Heart left ventricle (tissue), 16 donors: ENCODE data around the gene COL1A2. TPM values are rescaled to one million over a fixed set of nuclear protein-coding genes. Genes with fewer than 3 reads are reported as not detected.

ENCODE experiments used
- ATAC-seq, 4 donors: fragments of 200-7000 bp; cut with Tn5 transposase; one replicate each; pipeline ENCODE4 v1.9.1; 2020 to 2022; ENCODE audit warnings: moderate library complexity in 4 of 4, mild to moderate bottlenecking in 3 of 4, moderate number of reproducible peaks in 1 of 4
- DNase-seq, 5 donors: peaks; one replicate each; pipeline ENCODE4 v3.0.0-alpha.2; 2020
- H3K27ac ChIP-seq, 12 donors: fragments of 200-600 bp; sonication (generic) in 4 of 12; one replicate each; pipeline versions ENCODE4 v1.5.0 to v1.8.0; 2016 to 2022; ENCODE audit warnings: mild to moderate bottlenecking in 2 of 12
- H3K27me3 ChIP-seq, 9 donors: fragments of 200-600 bp; sonication (generic) in 2 of 9; one replicate each; pipeline versions ENCODE4 v1.5.1 to v1.8.0; 2016 to 2022; ENCODE audit warnings: mild to moderate bottlenecking in 3 of 9
- H3K36me3 ChIP-seq, 9 donors: fragments of 200-600 bp; sonication (generic) in 2 of 9; one replicate each; pipeline versions ENCODE4 v1.5.0 to v1.8.0; 2018 to 2022; ENCODE audit warnings: mild to moderate bottlenecking in 2 of 9
- H3K4me1 ChIP-seq, 12 donors: fragments of 200-600 bp; sonication (generic) in 4 of 12; one replicate each; pipeline versions ENCODE4 v1.5.0 to v1.8.0; 2016 to 2022; ENCODE audit warnings: mild to moderate bottlenecking in 3 of 12
- H3K4me3 ChIP-seq, 12 donors: fragments of 200-600 bp; sonication (generic) in 4 of 12; one replicate each; pipeline versions ENCODE4 v1.5.0 to v1.8.0; 2017 to 2022; ENCODE audit warnings: mild to moderate bottlenecking in 9 of 12, moderate library complexity in 4 of 12
- H3K9me3 ChIP-seq, 12 donors: fragments of 200-600 bp; sonication (generic) in 4 of 12; one replicate each; pipeline versions ENCODE4 v1.5.0 to v1.8.0; 2016 to 2022; ENCODE audit warnings: mild to moderate bottlenecking in 1 of 12
- CTCF ChIP-seq, 12 donors: fragments of 200-600 bp; sonication (generic) in 4 of 12; IDR thresholded peaks; one replicate each; pipeline versions ENCODE4 v1.5.0 to v1.8.0; 2018 to 2022; ENCODE audit warnings: antibody characterized with exemption in 12 of 12, mild to moderate bottlenecking in 5 of 12
- POLR2A ChIP-seq, 2 donors: fragments of 450-650 bp; IDR thresholded peaks; one replicate each; pipeline ENCODE4 v1.6.1; 2017; ENCODE audit warnings: antibody characterized with exemption in 2 of 2, mild to moderate bottlenecking in 2 of 2, moderate library complexity in 2 of 2
- WGBS, 4 donors: extraction: QIAGEN DNeasy Blood & Tissue Kit in 2 of 4; methylation state at CpG; one replicate each; pipeline versions ENCODE4 v1.1.5 to v1.1.7; 2013 to 2018; 5-methylcytosine and 5-hydroxymethylcytosine counted together
- intact Hi-C, 10 donors: fragments of 100-400 bp; cut with DNase I; formaldehyde crosslinking; loops; one replicate each; pipeline versions ENCODE4 v1.11.1 to v1.14.2; 2022
- polyA plus RNA-seq, 2 donors: library from polyadenylated mRNA; stranded (reverse); fragments of 200-250 nt; gene quantifications; one replicate each; pipeline ENCODE4 v1.2.3, GENCODE V29; 2013
- total RNA-seq, 9 donors: library from RNA; depleted of rRNA in 2 of 9; stranded (reverse); fragments of >200 nt in 2 of 9; fragmentation: NEBNext Ultra II Directional in 3 of 9; extraction: Animal tissue kit (Norgen Biotek cat#: 25700) in 3 of 9; gene quantifications; one replicate each; pipeline versions ENCODE4 v1.1.0 to v1.2.4, GENCODE V29; 2016 to 2023
- donor health status: ischemic (EF 13 %, LVEDD 7.1; RV severe dilation, severe dysfunction).
- donor health status: healthy with polysubstance abuse.
- donor health status: DM: no; HTN: yes; CAD: no.
- donor health status: DM: no; HTN: no; CAD: no.
- donor health status: ischemic (EF 25% LVEDD 6.9; RV normal size, moderate dysfunction).
- donor health status: ischemic (EF 25% LVEDD 5.7; RV mildly dilated, moderate dysfunction).
- donor health status: healthy.
- donor health status: DM: yes; HTN: yes; CAD: no.
- donor health status: ischemic (EF 35%, LVEDD 5.7; RV mildly dilated, moderate dysfunction).
- donor health status: nonischemic (EF 11% LVEDD 7.7; RV severe dilation, severe dysfunction).
- donor health status: DM: yes; HTN: yes; CAD: no.
- donor health status: PGD.
- donor health status: ischemic (EF 29% LVEDD 5.4; RV normal size, mild dysfunction).
- donor health status: nonischemic (EF 23%, LVEDD 6.1; RV moderate dilation, normal function).

The COL1A2 gene
- total and polyA plus RNA-seq, 11 donors = 33.1 to 615 (median 104) TPM

DNA sequence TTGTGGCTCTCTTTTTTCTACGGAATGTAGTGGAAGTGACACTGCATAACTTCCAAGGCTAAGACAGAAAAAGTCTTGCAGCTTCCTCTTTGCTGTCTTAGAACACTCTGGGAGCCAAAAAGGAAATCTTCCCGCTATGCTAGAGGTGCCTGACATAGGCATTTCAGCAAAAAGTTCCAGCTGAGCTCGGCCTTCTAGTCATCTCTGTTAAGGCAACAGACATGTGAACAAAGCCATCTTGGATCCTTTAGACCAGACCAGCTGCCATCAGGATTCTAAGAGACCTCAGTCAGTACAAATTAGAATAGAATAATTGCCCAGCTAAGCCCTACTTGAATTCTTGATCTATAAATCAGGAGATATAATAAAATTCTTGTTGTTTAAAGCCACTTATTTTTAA lies 16.3 kb upstream of the COL1A2 start:
- Histone ChIP-seq H3K36me3 (no peaks in the 10 kb centered on the region), H3K27me3 (no peaks in the 10 kb centered on the region), H3K9me3 (no peaks in the 10 kb centered on the region), H3K4me1 (peaks cover 0 to 28% (median 4%) of the 10 kb centered on the region in 12 donors), H3K4me3 (no peak overlapping the region), H3K27ac (no peak overlapping the region)
- ATAC-seq = no peak
- TF ChIP-seq CTCF (IDR thresholded peaks at IDR 0.05) (no peak), POLR2A (IDR thresholded peaks at IDR 0.05) (no peak)
- WGBS, 4 donors = 24 to 38% (median 35%) methylated on average over 3 of the region's 3 CpGs
- intact Hi-C loops = loop anchor here in 3 of 10 donors (5.0 to 10.0 kb wide), 2 partner anchors 74 to 76 kb away; no protein-coding TSS in a partner anchor
- no peak for DNase-seq

GRCh38 chr7:94380264-94380663 lies 14.4 kb upstream of the COL1A2 start:
- H3K4me1 ChIP-seq = peaks cover 0 to 15% (median 0%) of the 10 kb centered on the region in 12 donors
- no peak for ATAC-seq
- DNase-seq = no peak
- no peaks in the 10 kb centered on the region for H3K27me3 ChIP-seq
- TF ChIP-seq CTCF (IDR thresholded peaks at IDR 0.05) (no peak), POLR2A (IDR thresholded peaks at IDR 0.05) (no peak)
- H3K4me3 ChIP-seq = no peak overlapping the region
- no peaks in the 10 kb centered on the region for H3K36me3 ChIP-seq
- intact Hi-C loops = no loop called here
- H3K9me3 ChIP-seq = no peaks in the 10 kb centered on the region
- no peak overlapping the region for H3K27ac ChIP-seq

GRCh38 chr7:94382132-94382531 lies 12.6 kb upstream of the COL1A2 start:
- intact Hi-C loops = no loop called here
- H3K27me3 ChIP-seq = no peaks in the 10 kb centered on the region
- no peak for DNase-seq

DNA sequence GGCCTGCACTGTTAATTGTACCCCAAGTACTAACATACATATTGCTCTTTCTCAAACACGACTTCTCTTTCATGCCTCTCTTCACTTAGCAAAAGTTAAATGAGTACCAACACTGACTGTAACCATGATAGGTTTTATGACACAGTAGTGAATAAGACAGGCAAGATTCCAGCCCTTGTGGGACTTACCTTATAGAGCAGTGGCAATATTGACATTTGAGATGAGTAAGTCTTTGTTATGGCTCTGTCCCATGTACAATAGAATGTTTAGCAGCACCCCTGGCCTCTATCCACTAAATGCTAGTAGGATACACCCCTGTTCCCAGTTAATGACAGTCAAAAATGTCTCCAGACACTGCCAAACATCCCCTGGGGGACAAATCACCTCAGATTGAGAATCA lies 11.9 kb upstream of the COL1A2 start:
- 91 to 95% (median 92%) methylated on average over 1 of the region's 1 CpG for WGBS, 4 donors
- H3K27ac ChIP-seq = no peak overlapping the region
- H3K4me1 ChIP-seq = no peaks in the 10 kb centered on the region
- no peaks in the 10 kb centered on the region for H3K27me3 ChIP-seq
- no peak overlapping the region for H3K4me3 ChIP-seq
- intact Hi-C loops = no loop called here
- no peak for TF ChIP-seq CTCF (IDR thresholded peaks at IDR 0.05)
- TF ChIP-seq POLR2A (IDR thresholded peaks at IDR 0.05) = no peak
- no peaks in the 10 kb centered on the region for H3K9me3 ChIP-seq
- ATAC-seq = no peak
- no peak for DNase-seq
- H3K36me3 ChIP-seq = no peaks in the 10 kb centered on the region

More at GRCh38 chr7:94382132-94382531, 12.6 kb upstream of the COL1A2 start:
- no peak for ATAC-seq
- Histone ChIP-seq H3K27ac (no peak overlapping the region), H3K4me1 (no peaks in the 10 kb centered on the region), H3K36me3 (no peaks in the 10 kb centered on the region), H3K9me3 (no peaks in the 10 kb centered on the region), H3K4me3 (no peak overlapping the region)
- WGBS, 4 donors = 71 to 88% (median 77%) methylated on average over 3 of the region's 3 CpGs
- no peak for TF ChIP-seq POLR2A (IDR thresholded peaks at IDR 0.05)
- TF ChIP-seq CTCF (IDR thresholded peaks at IDR 0.05) = no peak
